IMR-90 (cell line): ENCODE data around the gene PDRG1. TPM values are rescaled to one million over a fixed set of nuclear protein-coding genes. Genes with fewer than 3 reads are reported as not detected.

Experiments used
- ATAC-seq: fragments of 200-7000 bp; cut with Tn5 transposase; 2 replicates; pipeline ENCODE4 v1.9.1; 2020; ENCODE audit warnings: low read depth, mild to moderate bottlenecking, moderate library complexity
- BruUV-seq: library from RNA; stranded (reverse); fragments of 400-500 nt; replicated peaks from 2 replicates; lab custom pipeline; 2021; lab: Mats Ljungman, UMichigan
- CTCF ChIA-PET: fragments of 300-600 bp; formaldehyde crosslinking; extraction: SDS; loops from one replicate; lab custom pipeline; 2021; ENCODE audit warnings: antibody characterized with exemption; lab: Yijun Ruan, JAX
- POLR2A ChIA-PET: fragments of 300-600 bp; sonication (Branson Sonifier 250); formaldehyde crosslinking; loops from one replicate; lab custom pipeline; 2022; ENCODE audit warnings: antibody characterized with exemption; ENCODE audit not compliant: unreplicated experiment; lab: Charles Lee
- DNase-seq: peaks from one replicate; pipeline ENCODE4 v3.0.0; 2013
- H2AFZ ChIP-seq: replicated peaks from 2 replicates; pipeline ENCODE3; 2013; ENCODE audit warnings: low read length, mild to moderate bottlenecking; ENCODE audit not compliant: poor library complexity
- H2AK5ac ChIP-seq: 2 replicates; pipeline ENCODE4 v1.6.1; 2013; ENCODE audit warnings: low read depth, low read length, inconsistent platforms
- H2AK9ac ChIP-seq: replicated peaks from 2 replicates; pipeline ENCODE3; 2013; ENCODE audit warnings: mild to moderate bottlenecking, low read depth, low read length, moderate library complexity; ENCODE audit not compliant: poor library complexity
- H2BK120ac ChIP-seq: 2 replicates; pipeline ENCODE4 v1.6.1; 2013; ENCODE audit warnings: low read depth, low read length, inconsistent platforms
- H2BK15ac ChIP-seq: 3 replicates; pipeline ENCODE4 v1.6.1; 2013; ENCODE audit warnings: low read depth, low read length, inconsistent platforms
- H2BK20ac ChIP-seq: 2 replicates; pipeline ENCODE4 v1.6.1; 2013; ENCODE audit warnings: low read depth, mild to moderate bottlenecking, inconsistent platforms, low read length, moderate library complexity
- H2BK5ac ChIP-seq: 2 replicates; pipeline ENCODE4 v1.6.1; 2013; ENCODE audit warnings: mild to moderate bottlenecking, low read depth, low read length, inconsistent platforms; ENCODE audit not compliant: poor library complexity, severe bottlenecking
- H3K14ac ChIP-seq: replicated peaks from 2 replicates; pipeline ENCODE4 v1.6.1; 2013; ENCODE audit warnings: low read depth, low read length, inconsistent platforms
- H3K18ac ChIP-seq: 2 replicates; pipeline ENCODE4 v1.6.1; 2013; ENCODE audit warnings: low read depth, low read length, control low read depth
- H3K23ac ChIP-seq: 2 replicates; pipeline ENCODE4 v1.6.1; 2013; ENCODE audit warnings: low read depth, low read length, inconsistent platforms
- H3K27ac ChIP-seq: 2 replicates; pipeline ENCODE4 v1.5.1; 2013; ENCODE audit warnings: mild to moderate bottlenecking, control low read depth, low read length; ENCODE audit not compliant: insufficient read depth
- H3K27me3 ChIP-seq: 2 replicates; pipeline ENCODE4 v1.6.1; 2013; ENCODE audit warnings: low read length; ENCODE audit not compliant: control insufficient read depth, insufficient read depth
- H3K36me3 ChIP-seq: 2 replicates; pipeline ENCODE4 v1.6.1; 2013; ENCODE audit warnings: low read length, mixed read lengths; ENCODE audit not compliant: control insufficient read depth, insufficient read depth
- H3K4ac ChIP-seq: 2 replicates; pipeline ENCODE4 v1.6.1; 2013; ENCODE audit warnings: low read depth, low read length, inconsistent platforms
- H3K4me1 ChIP-seq: 2 replicates; pipeline ENCODE4 v1.6.1; 2013; ENCODE audit warnings: low read length, mixed read lengths; ENCODE audit not compliant: control insufficient read depth, insufficient read depth
- H3K4me2 ChIP-seq: 2 replicates; pipeline ENCODE4 v1.6.1; 2013; ENCODE audit warnings: low read depth, mild to moderate bottlenecking, control low read depth, low read length, moderate library complexity
- H3K4me3 ChIP-seq: 2 replicates; pipeline ENCODE4 v1.5.1; 2013; ENCODE audit warnings: low read depth, mild to moderate bottlenecking, control low read depth, low read length, moderate library complexity; ENCODE audit not compliant: insufficient read depth
- H3K56ac ChIP-seq: 2 replicates; pipeline ENCODE4 v1.6.1; 2013; ENCODE audit warnings: low read length, inconsistent platforms; ENCODE audit not compliant: insufficient read depth; ENCODE audit errors: extremely low read depth
- H3K79me1 ChIP-seq, 2 experiments: 2 replicates each; pipeline ENCODE4 v1.6.1; 2013; ENCODE audit warnings: low read length in 2 of 2, inconsistent platforms in 1 of 2, low read depth in 1 of 2
- H3K9ac ChIP-seq: 2 replicates; pipeline ENCODE4 v1.6.1; 2013; ENCODE audit warnings: low read depth, low read length, control low read depth
- H3K9me1 ChIP-seq: 2 replicates; pipeline ENCODE4 v1.6.1; 2013; ENCODE audit warnings: low read length, inconsistent platforms; ENCODE audit not compliant: insufficient read depth
- H3K9me3 ChIP-seq: 2 replicates; pipeline ENCODE4 v1.6.1; 2013; ENCODE audit warnings: low read length; ENCODE audit not compliant: control insufficient read depth, insufficient read depth
- H4K20me1 ChIP-seq: 2 replicates; pipeline ENCODE4 v1.6.1; 2013; ENCODE audit warnings: low read length, inconsistent platforms; ENCODE audit not compliant: insufficient read depth
- H4K5ac ChIP-seq: 2 replicates; pipeline ENCODE4 v1.6.1; 2013; ENCODE audit warnings: mild to moderate bottlenecking, low read depth, low read length, control low read depth
- H4K8ac ChIP-seq, 2 experiments: 2 replicates each; pipeline ENCODE4 v1.6.1; 2013; ENCODE audit warnings: low read depth in 2 of 2, low read length in 2 of 2, control low read depth in 1 of 2, inconsistent platforms in 1 of 2
- H4K91ac ChIP-seq: 2 replicates; pipeline ENCODE4 v1.6.1; 2013; ENCODE audit warnings: low read depth, low read length, inconsistent platforms; ENCODE audit not compliant: insufficient read depth
- MAFK ChIP-seq: IDR thresholded peaks from 2 replicates; pipeline ENCODE4 v1.6.1; 2012; ENCODE audit warnings: low read depth, low read length, improper control_type of control experiment
- MXI1 ChIP-seq: IDR thresholded peaks from 2 replicates; pipeline ENCODE4 v1.6.1; 2012; ENCODE audit warnings: low read depth, mild to moderate bottlenecking, low read length, moderate library complexity, borderline replicate concordance
- NFE2L2 ChIP-seq: fragments of 150-350 bp; IDR thresholded peaks from 2 replicates; pipeline ENCODE4 v1.6.1; 2016; ENCODE audit warnings: low read depth, mild to moderate bottlenecking, low read length
- POLR2A ChIP-seq: IDR thresholded peaks from 2 replicates; pipeline ENCODE4 v1.6.1; 2012; ENCODE audit warnings: mild to moderate bottlenecking, low read depth, low read length
- RAD21 ChIP-seq: IDR thresholded peaks from 2 replicates; pipeline ENCODE4 v1.6.1; 2012; ENCODE audit warnings: low read length, improper control_type of control experiment
- SMC3 ChIP-seq: fragments of 150-350 bp; IDR thresholded peaks from 2 replicates; pipeline ENCODE4 v1.6.1; 2016; ENCODE audit warnings: low read depth, mild to moderate bottlenecking, antibody characterized with exemption, low read length, moderate library complexity
- USF2 ChIP-seq: fragments of 150-350 bp; IDR thresholded peaks from 2 replicates; pipeline ENCODE4 v1.6.1; 2017; ENCODE audit warnings: mild to moderate bottlenecking, antibody characterized with exemption, low read length, low read depth
- WGBS, 2 experiments: methylation state at CpG; one replicate each; pipeline versions ENCODE4 v1.1.5 to v1.1.7; 2013; ENCODE audit warnings: missing lambda C conversion rate in 2 of 2; ENCODE audit not compliant: insufficient read length in 1 of 2; ENCODE audit errors: extremely low coverage in 2 of 2; 5-methylcytosine and 5-hydroxymethylcytosine counted together
- dilution Hi-C: fragments of 300-500 bp; cut with HindIII; formaldehyde crosslinking; loops from one replicate; pipeline ENCODE4 v1.14.3; 2018; ENCODE audit warnings: low sequenced_read_pairs; ENCODE audit not compliant: unreplicated experiment
- in situ Hi-C: fragments of 300-500 bp; cut with MboI; formaldehyde crosslinking; loops from 3 replicates; pipeline ENCODE4 v1.14.3; 2019; ENCODE audit warnings: low sequenced_read_pairs, inconsistent platforms, mixed read lengths
- intact Hi-C: fragments of 100-400 bp; cut with micrococcal nuclease; formaldehyde crosslinking; loops from 2 replicates; pipeline ENCODE4 v1.10.0; 2022
- polyA plus RNA-seq, 3 experiments: library from polyadenylated mRNA; depleted of rRNA; stranded (reverse); fragments of >200 nt; gene quantifications; 2 replicates each; pipeline ENCODE4 v1.2.3, GENCODE V29; 2012; ENCODE audit warnings: low replicate concordance in 1 of 3
- total RNA-seq: library from RNA; depleted of rRNA; stranded (reverse); fragments of >200 nt; gene quantifications from 2 replicates; pipeline ENCODE4 v1.2.3, GENCODE V29; 2012

The PDRG1 gene
- total and polyA plus RNA-seq, 2 of the 4 experiments (the other 2 are of a cell fraction) = 5.0 to 15.7 TPM

GRCh38 chr20:31969991-31970390 lies 18.1 kb upstream of the PDRG1 start:
- Histone ChIP-seq H2BK5ac (no peak overlapping the region), H3K4me2 (no peak overlapping the region), H3K36me3 (no peaks in the 10 kb centered on the region), H2BK20ac (no peak overlapping the region), H2AFZ (no peak overlapping the region), H3K4me3 (no peak overlapping the region), H3K4ac (no peak overlapping the region), H2AK9ac (no peak overlapping the region), H3K27me3 (peaks cover 37% of the 10 kb centered on the region), H3K18ac (no peak overlapping the region), H3K56ac (no peak overlapping the region), H2AK5ac (no peak overlapping the region), H3K27ac (no peak overlapping the region), H3K9me1 (no peaks in the 10 kb centered on the region), H4K91ac (no peak overlapping the region), H3K23ac (no peak overlapping the region), H2BK15ac (no peak overlapping the region), H3K9ac (no peak overlapping the region), H2BK120ac (no peak overlapping the region), H3K79me1 (no peaks in the 10 kb centered on the region), H4K5ac (no peak overlapping the region), H4K20me1 (peaks cover 6% of the 10 kb centered on the region; the same call in 1 of the 2 replicates), H3K14ac (no peak overlapping the region), H3K4me1 (no peaks in the 10 kb centered on the region; the same call in 1 of the 2 replicates), H3K9me3 (no peaks in the 10 kb centered on the region), H4K8ac (no peak overlapping the region)
- ATAC-seq (no peak), DNase-seq (no peak)
- dilution Hi-C loops (no loop called here), in situ Hi-C loops (no loop called here), intact Hi-C loops (no loop called here)
- POLR2A ChIA-PET = no interaction called here
- no TSS peak for BruUV-seq
- no CpG with 5 or more reads among the region's 5 CpGs for WGBS, 2 experiments
- CTCF ChIA-PET = interaction anchor here (0.7 to 1.4 kb wide), 2 partner anchors 18 to 61 kb away, joined by 3 read pairs; partner anchors contain the start of gene PDRG1
- TF ChIP-seq USF2 (no peak), RAD21 (no peak), NFE2L2 (no peak), MAFK (no peak), SMC3 (no peak), MXI1 (no peak), POLR2A (no peak)
